Subcutaneous adipose tissue (tissue), 4 donors: Measurements from ENCODE around the gene NIPSNAP2. TPM values are rescaled to one million over a fixed set of nuclear protein-coding genes. Genes with fewer than 3 reads are reported as not detected.

ENCODE experiments used
- total RNA-seq, 4 donors: library from RNA; depleted of rRNA; stranded (reverse); fragments of >200 nt; gene quantifications; one replicate each; pipeline ENCODE4 v1.1.0, GENCODE V29; 2016
- TF ChIP-seq, protein P1 (sequence below): fragments of 450-650 bp; IDR thresholded peaks from one replicate; pipeline ENCODE4 v1.5.1; 2016; ENCODE audit warnings: low read depth, mild to moderate bottlenecking, control low read depth, antibody characterized with exemption, moderate library complexity

NIPSNAP2 gene
- total RNA-seq, result 10 to 100 TPM; 56.9 to 79.9 (median 69.8) TPM

- TF ChIP-seq, protein P1, sequence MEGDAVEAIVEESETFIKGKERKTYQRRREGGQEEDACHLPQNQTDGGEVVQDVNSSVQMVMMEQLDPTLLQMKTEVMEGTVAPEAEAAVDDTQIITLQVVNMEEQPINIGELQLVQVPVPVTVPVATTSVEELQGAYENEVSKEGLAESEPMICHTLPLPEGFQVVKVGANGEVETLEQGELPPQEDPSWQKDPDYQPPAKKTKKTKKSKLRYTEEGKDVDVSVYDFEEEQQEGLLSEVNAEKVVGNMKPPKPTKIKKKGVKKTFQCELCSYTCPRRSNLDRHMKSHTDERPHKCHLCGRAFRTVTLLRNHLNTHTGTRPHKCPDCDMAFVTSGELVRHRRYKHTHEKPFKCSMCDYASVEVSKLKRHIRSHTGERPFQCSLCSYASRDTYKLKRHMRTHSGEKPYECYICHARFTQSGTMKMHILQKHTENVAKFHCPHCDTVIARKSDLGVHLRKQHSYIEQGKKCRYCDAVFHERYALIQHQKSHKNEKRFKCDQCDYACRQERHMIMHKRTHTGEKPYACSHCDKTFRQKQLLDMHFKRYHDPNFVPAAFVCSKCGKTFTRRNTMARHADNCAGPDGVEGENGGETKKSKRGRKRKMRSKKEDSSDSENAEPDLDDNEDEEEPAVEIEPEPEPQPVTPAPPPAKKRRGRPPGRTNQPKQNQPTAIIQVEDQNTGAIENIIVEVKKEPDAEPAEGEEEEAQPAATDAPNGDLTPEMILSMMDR, result no peak
Observed at GRCh38 chr7:55964261-55965099, at the start of gene NIPSNAP2. Gene NIPSNAP2, plus strand, starts transcription at chr7:55964585. Its CDS starts 25 bp downstream, at chr7:55964610.

DNA sequence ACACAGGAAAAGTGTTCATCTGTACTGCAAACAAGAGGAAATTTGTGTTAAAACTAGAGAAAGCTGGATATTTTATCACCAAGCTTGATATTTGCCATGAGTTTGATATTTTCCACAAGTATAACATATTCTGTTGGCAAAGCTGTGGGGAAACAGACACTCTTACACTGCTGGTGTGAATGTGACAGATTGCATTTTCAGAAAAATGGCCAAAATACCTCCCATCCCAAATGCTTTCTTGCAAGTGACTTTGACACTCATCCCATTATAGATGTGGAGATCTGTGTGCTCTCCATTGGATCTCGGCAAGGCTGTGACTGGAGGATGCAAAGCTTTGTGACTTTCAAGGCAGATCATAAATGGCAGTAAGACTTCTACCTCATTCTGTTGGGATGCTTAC lies 46.6 kb upstream of the NIPSNAP2 start:
- TF ChIP-seq, protein P1, result no peak

DNA sequence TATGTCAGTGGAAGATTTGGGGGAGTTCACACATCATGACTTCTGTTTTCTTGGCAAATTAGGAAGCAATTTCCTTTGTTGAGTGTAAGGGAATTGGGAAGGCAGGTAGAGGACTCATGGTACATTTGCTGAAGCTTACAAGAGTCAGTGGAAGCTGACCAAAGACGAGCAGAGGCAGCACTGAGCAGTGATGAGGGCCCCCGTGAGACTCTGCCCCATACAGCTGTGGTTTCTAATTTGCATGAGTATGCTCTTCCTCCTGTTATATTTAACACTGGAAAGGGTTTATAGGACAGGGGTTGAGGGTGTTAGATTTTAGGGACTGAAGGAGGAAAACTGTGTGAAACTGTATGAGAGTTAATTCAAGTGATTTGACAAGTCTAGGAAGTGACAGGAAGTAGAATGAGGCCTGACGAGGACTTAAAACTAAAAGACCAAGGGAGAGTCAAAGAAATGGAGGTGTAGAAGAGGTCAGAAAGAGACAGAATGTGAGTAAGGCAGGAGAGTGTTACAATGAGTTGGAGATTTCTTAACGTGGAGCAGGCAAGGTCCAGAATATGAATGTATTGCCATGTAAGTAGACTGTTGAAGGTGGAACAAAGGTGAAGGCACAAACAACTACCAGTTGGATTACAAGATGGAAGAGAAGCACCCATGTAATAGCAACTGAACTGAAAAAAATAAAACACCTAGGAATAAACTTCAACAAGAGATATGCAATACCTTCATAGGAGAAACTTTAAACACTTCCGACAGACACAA lies 36.2 kb upstream of the NIPSNAP2 start:
- TF ChIP-seq, protein P1, result no peak

DNA sequence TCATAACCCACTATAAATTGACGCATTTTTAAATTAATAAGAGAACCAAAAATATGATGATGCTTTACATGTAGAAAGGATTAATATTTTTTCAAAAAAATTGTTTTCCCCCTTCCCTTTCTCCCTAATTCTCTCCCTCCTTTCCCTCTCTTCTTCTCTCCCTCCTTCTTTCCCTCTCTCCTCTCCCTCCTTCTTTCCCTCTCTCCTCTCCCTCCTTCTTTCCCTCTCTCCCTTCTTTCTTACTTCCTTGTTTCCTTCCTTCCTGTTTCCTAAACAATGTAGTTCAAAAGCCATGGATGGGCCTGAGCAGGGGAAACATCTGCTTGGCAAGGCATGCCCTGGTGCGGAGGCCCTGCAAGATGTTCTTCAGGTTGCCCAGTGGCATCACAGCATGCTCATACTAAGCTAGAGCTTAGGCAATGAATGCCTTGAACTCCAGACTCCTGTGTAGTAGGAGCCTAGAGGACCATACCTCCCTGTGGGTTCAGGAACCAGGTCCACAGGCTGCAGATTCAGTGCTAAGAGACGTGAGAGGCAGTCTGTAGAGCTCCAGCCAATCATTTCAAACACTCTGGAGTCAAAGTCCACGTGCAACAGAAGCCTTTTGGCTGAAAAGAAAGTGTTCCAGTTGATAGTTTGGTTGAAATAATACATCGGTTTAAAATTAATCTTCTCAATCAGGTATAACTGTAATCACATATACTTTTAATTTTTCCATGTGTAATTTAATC lies 32.8 kb upstream of the NIPSNAP2 start:
- TF ChIP-seq, protein P1, result no peak

DNA sequence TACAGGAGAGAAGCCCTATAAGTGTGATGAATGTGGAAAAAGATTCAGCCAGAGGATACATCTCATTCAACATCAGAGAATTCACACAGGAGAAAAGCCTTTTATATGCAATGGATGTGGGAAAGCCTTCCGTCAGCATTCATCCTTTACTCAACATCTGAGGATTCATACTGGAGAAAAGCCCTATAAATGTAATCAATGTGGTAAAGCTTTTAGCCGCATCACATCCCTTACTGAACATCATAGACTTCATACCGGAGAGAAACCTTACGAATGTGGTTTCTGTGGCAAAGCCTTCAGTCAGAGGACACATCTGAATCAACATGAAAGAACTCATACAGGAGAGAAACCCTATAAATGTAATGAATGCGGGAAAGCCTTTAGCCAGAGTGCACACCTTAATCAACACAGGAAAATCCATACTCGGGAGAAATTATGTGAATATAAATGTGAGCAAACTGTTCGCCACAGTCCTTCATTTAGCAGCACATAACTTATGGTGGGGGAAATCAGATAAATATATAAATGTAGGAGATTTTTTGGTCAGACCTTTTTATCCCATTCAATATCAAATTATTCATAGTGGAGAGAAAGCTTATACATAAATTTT lies 24.8 kb upstream of the NIPSNAP2 start:
- TF ChIP-seq, protein P1, result no peak

DNA sequence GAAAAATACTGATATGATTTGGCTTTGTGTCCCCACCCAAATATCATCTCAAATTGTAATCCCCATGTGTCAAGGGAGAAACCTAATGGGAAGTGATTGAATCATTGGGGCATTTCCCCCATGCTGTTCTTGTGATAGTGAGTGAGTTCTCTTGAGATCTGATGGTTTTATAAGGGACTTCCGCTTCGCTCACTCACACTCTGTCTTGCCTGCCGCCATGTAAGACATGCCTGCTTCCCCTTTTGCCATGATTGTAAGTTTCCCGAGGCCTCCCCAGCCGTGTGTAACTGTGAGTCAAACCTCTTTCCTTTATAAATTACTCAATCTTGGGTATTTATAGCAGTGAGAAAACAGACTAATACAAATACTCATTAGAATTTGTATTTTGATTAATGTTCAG lies 17.8 kb upstream of the NIPSNAP2 start:
- TF ChIP-seq, protein P1, result no peak
